Activated gamma-delta T cell treated with Interleukin-2 at 50 U/mL for 16 hours (primary cell): ENCODE results near the gene MARK3.

Source experiments
- DNase-seq: peaks from one replicate; pipeline ENCODE4 v3.0.0-alpha.2; 2020

The MARK3 gene

GRCh38 chr14:103552011-103552845, 167.0 kb downstream of the MARK3 start:
- no peak for DNase-seq

- DNase-seq = no peak
Observed at GRCh38 chr14:103552846-103553210, 167.6 kb downstream of the MARK3 start.
